ENCODE data around the gene NUBPL.

The NUBPL gene, protein sequence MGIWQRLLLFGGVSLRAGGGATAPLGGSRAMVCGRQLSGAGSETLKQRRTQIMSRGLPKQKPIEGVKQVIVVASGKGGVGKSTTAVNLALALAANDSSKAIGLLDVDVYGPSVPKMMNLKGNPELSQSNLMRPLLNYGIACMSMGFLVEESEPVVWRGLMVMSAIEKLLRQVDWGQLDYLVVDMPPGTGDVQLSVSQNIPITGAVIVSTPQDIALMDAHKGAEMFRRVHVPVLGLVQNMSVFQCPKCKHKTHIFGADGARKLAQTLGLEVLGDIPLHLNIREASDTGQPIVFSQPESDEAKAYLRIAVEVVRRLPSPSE

DNA sequence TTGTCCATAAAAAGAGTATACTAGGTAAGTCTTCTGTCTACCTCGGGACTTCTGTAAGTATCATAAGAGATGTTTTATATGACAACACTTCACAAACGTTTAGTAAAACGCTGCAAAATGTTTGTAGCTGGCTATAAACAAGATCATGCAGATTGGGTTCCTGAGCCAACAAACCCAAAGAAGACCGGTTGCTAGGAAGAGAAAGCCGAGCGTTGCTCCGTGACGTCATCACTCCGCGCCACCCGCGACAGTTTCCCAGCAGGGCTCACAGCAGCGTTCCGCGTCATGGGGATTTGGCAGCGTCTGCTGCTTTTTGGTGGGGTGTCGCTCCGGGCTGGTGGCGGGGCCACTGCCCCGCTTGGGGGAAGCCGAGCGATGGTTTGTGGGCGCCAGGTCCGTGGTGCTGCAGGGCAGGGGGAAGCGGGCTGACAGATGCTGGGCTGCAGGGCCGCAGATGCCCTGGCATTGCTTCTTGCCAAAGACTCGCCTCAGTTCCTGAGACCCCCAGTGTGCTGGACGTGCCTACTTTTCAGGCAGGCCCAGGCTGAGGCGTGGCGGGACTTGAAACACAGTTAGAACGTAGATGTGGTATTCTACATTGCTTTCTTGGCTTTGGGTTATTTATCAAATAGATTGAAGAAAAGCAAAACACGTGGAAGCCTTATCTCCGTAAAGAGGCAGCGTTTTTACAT, at the start of gene NUBPL:
Gene NUBPL, plus strand, starts transcription at position 250 of the 692 bp plus-strand sequence. Its CDS starts 36 bp downstream, at position 286.
- peak; percentile 93 for DNase-seq (ENCODE audit: low spot score)

- DNase-seq (ENCODE audit: low spot score): no peak
These were observed 34.1 kb upstream of the NUBPL start for GRCh38 chr14:31527087-31527486.

GRCh38 chr14:31527546-31527945, 33.7 kb upstream of the NUBPL start:
- DNase-seq (ENCODE audit: low spot score): no peak

GRCh38 chr14:31529053-31529452, 32.2 kb upstream of the NUBPL start:
- no peak for DNase-seq (ENCODE audit: low spot score)

GRCh38 chr14:31530136-31530535, 31.1 kb upstream of the NUBPL start:
- no peak for DNase-seq (ENCODE audit: low spot score)

DNA sequence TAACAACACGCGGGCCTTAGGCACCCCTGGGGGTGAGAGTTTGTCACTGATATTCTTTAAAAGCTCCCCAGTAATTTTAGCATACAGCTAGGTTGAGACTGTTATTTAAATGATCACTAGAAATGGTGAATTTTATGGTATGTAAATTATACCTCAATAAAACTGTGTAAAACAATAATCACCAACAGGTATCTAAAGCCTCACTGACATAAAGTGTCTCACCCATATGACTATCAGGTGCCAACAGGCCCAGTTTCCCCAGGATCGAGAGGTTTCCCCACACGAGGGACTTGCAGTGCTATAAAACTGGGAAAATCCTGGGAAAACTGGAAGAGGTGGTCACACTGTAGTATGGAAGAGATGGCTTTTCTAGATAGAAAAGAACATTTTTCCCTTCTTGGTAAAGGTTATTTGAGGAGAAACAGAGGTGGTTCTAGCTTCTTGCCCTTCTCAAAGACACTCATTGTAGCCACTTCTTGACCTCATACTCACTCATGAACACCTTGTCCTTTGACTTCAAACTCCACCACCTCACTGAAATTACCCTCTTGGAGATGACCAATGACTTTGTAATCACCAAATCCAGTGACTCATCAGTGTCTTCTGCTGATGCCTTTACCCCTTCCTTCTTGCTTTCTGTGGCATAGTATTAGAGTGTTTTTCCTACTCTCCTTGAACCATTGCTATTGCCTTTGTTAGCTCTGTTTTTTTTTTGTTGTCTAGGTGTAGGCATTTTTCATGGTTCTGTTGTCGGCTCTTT, 24.8 kb upstream of the NUBPL start:
- DNase-seq (ENCODE audit: low spot score): no peak

GRCh38 chr14:31541702-31542101, 19.5 kb upstream of the NUBPL start:
- no peak for DNase-seq (ENCODE audit: low spot score)

DNA sequence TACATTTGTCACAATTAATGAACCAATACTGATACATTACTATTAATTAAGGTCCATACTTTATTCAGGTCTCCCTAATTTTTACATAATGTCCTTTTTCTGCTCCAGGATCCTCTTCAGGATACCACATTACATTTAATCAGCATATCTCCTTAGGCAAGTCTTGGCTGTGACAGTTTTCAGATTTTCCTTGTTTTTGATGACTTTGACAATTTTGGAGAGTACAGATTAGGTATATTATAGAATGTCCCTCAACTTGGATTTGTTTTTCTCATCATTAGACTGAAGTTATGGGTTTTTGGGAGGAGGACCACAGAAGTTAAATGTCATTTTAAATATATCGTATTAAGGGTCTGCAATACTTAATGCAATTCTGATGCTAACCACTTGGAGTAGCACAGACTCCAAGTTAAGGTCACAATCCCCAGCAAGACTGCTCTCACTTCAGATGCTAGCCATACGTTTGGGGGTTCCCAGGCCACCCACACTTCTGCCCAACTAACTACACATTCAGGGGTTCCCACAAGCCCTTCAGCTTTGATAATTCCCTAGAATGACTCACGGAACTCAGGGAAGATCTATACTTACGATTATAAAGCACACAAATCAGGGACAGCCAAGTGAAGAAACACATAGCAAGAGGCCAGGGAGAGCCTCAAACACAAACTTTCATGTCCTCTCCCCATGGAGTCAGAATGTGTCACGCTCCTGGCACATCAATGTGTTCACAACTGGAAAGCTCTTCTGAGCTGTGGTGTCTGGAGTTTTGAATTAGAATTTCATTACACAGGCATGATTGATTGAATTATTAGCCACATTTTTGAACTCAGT, 17.0 kb upstream of the NUBPL start:
- DNase-seq (ENCODE audit: low spot score): no peak

GRCh38 chr14:31544816-31545215, 16.4 kb upstream of the NUBPL start:
- no peak for DNase-seq (ENCODE audit: low spot score)

DNA sequence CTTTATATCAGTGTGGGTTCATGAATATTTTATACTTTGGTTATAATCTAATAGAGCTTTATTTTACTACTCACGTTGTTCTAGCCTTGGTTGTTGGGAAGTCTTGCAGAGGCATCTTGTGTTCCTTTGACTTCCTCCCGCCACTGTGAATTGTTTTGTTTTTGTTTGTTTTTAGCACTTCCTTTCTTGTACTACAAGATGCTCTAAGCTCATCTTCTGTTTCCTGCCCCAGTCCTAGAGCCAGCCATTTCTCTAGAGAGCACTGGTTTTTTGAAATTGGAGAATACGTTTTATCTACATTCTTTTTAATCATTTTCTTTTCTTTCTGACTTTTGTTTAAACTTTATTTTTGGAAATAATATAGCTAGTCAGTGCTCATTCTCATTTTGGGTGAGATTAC, 15.9 kb upstream of the NUBPL start:
- DNase-seq (ENCODE audit: low spot score): no peak

DNA sequence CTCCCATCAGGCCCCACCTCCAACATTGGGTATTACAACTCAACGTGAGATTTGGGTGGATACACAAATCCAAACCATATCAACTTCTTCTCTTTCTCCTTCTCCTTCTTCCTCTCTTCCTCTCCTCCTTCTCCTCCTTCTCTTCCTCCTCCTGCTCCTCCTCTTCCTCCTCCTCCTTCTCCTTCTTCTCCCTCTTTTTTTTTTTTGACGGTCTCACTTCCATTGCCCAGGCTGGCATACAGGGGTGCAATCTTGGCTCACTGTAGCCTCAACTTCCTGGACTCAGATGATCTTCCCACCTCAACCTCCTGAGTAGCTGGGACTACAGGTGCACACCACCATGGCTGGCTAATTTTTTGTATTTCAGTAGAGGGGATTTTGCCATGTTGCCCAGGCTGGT, 11.4 kb upstream of the NUBPL start:
- no peak for DNase-seq (ENCODE audit: low spot score)

GRCh38 chr14:31550589-31550988, 10.6 kb upstream of the NUBPL start:
- no peak for DNase-seq (ENCODE audit: low spot score)

- no peak for DNase-seq (ENCODE audit: low spot score)
These were observed 5.0 kb upstream of the NUBPL start for GRCh38 chr14:31556191-31556590.

DNA sequence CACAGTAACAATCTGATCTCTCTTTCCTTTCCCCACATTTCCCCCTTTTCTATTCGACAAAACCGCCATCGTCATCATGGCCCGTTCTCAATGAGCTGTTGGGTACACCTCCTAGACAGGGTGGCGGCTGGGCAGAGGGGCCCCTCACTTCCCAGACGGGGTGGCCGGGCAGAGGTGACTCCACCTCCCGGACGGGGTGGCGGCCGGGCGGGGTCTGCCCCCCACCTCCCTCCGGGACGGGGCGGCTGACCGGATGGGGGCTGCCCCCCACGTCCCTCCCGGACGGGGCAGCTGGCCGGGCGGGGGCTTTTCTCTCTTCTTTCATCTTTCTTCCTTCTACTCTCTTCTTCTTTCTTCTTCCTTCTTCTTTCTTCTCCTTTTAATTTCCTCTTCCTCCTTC, 1.3 kb upstream of the NUBPL start:
- no peak for DNase-seq (ENCODE audit: low spot score)

DNA sequence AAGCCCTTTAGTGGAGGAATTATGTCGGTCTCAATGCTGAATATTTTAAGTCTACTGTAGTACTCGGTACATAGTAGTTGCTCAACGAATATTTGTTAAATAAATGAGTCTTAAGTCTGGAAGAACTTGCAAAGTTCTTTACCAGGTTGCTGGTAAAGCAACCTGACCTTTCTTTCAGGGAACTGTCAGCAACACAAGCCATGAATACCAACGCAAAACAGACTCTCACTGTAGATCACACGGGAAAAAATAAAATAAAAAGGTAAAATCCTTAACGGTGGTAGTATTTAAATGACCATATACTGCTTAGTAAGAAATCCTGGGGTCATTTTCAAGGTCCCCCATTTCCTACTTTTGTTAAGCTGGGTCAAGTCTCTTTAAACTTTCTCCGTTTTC, 447 bp upstream of the NUBPL start:
- DNase-seq (ENCODE audit: low spot score): no peak

GRCh38 chr14:31564194-31564593, 3.0 kb downstream of the NUBPL start:
- no peak for DNase-seq (ENCODE audit: low spot score)

DNA sequence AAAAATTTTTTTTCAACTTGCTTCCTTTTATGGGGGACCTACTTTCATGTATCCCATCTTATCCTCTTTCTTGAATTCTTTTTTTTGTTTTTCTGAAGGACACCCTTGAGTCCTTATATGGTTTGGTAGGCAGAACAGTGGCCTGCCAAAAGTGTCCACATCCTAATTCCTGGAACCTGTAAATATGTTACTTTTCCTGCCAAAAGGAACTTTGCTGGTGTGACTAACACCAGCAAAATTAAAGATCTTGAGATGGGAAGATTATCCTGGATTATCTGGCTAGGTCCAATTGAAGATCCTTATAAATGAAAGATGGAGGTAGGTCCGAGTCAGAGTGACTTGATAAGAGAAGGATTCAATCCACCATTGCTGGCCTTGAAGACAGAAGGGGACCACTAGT, 5.3 kb downstream of the NUBPL start:
- no peak for DNase-seq (ENCODE audit: low spot score)

GRCh38 chr14:31567655-31568054, 6.5 kb downstream of the NUBPL start:
- no peak for DNase-seq (ENCODE audit: low spot score)

- no peak for DNase-seq (ENCODE audit: low spot score)
These were observed 7.0 kb downstream of the NUBPL start for GRCh38 chr14:31568161-31568560.

DNA sequence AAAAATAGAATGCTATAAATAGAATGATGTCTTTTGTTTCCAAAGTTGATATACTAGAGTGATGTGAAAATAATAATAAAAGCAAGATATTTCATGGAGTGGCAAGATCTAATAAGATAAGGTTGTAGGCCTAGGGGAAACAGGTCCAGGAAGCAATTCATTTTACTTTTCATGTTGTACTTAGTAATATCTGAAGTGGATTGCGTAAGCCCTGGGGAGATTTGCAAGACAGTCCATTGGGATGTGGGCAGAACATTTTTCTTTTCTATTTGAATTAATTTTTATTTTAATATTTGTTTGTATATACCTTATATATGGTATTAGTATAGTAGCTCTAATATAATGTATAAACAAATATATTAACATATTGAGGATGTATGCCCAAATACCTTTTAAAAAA, 7.5 kb downstream of the NUBPL start:
- no peak for DNase-seq (ENCODE audit: low spot score)

GRCh38 chr14:31572955-31573354, 11.8 kb downstream of the NUBPL start:
- DNase-seq (ENCODE audit: low spot score): no peak

GRCh38 chr14:31576949-31577348, 15.7 kb downstream of the NUBPL start:
- DNase-seq (ENCODE audit: low spot score): no peak

Measured in pons (tissue), 1 donor.